GM12872 (cell line): ENCODE measurements around the gene IRF2BP2.

Experiments
- TF ChIP-seq, protein P1 (sequence below): IDR thresholded peaks from 3 replicates; pipeline ENCODE4 v1.5.1; 2011; ENCODE audit warnings: low read depth, mild to moderate bottlenecking, low read length, moderate library complexity; ENCODE audit not compliant: insufficient read depth

The IRF2BP2 gene

GRCh38 chr1:234610061-234610665 lies at the start of gene IRF2BP2:
TSS of gene IRF2BP2 (minus strand) at chr1:234610178. CDS start at chr1:234609494, 684 bp downstream.
- TF ChIP-seq, protein P1, sequence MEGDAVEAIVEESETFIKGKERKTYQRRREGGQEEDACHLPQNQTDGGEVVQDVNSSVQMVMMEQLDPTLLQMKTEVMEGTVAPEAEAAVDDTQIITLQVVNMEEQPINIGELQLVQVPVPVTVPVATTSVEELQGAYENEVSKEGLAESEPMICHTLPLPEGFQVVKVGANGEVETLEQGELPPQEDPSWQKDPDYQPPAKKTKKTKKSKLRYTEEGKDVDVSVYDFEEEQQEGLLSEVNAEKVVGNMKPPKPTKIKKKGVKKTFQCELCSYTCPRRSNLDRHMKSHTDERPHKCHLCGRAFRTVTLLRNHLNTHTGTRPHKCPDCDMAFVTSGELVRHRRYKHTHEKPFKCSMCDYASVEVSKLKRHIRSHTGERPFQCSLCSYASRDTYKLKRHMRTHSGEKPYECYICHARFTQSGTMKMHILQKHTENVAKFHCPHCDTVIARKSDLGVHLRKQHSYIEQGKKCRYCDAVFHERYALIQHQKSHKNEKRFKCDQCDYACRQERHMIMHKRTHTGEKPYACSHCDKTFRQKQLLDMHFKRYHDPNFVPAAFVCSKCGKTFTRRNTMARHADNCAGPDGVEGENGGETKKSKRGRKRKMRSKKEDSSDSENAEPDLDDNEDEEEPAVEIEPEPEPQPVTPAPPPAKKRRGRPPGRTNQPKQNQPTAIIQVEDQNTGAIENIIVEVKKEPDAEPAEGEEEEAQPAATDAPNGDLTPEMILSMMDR: no peak

GRCh38 chr1:234659538-234659937 lies 49.6 kb upstream of the IRF2BP2 start:
- TF ChIP-seq, protein P1: no peak

DNA sequence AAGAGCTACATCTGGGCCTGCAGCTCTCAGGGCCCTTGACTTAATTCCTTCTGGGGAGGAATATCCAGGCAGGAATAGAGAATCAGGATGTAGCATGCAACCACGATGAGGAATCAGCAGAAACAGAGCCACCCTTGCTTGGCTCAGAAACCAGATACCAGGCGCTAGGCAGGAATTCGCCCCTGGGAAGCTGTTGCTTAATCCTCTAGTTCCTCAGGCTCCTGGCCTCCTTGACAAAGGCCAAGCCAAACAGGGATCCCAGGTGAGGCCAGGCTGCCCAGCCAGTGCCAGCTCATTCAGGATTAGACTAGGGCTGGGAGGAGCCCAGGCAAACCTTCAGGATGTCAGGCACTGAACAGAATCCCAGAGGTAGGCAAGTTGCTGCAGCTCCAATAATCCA lies 48.2 kb upstream of the IRF2BP2 start:
- TF ChIP-seq, protein P1: no peak

- TF ChIP-seq, protein P1: no peak
Measured at GRCh38 chr1:234656944-234657654, 47.1 kb upstream of the IRF2BP2 start.

GRCh38 chr1:234656070-234656895 lies 46.3 kb upstream of the IRF2BP2 start:
- TF ChIP-seq, protein P1: no peak

- TF ChIP-seq, protein P1: no peak
Measured at GRCh38 chr1:234655328-234656069, 45.5 kb upstream of the IRF2BP2 start.
